GM19467 (cell line): ENCODE measurements around the gene FGFR3.
"Not testable (repeated sequence)": the region's sequence is repeated elsewhere in the genome, so short reads cannot be mapped to it uniquely, and the experiment has no call there.

Experiments used
- ATAC-seq: cut with Tn5 transposase; IDR thresholded peaks from one replicate; pipeline ENCODE4 v1.9.1; 2021; ENCODE audit warnings: mild to moderate bottlenecking, moderate library complexity; ENCODE audit not compliant: unreplicated experiment

Gene FGFR3

DNA sequence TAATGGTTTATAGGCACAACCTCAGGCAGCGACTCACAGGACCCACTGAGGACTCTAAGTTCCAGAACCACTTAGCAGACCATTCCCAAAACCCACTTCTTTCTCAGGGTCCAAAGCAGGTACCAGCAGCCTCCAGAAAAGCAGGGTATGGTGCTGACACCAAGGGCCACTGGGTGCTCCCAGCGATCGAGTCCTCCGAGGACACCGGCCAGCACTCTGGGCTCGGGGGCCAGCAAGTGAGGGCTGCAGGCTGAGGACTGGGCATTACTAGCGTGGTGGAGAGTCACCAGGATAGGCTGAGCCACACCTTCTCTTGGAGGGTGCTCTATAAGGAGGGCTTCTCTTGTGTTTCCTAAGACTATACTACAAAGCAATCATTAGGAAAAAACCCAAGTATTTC lies 43.6 kb downstream of the FGFR3 start:
- ATAC-seq, result no peak

GRCh38 chr4:1837069-1837468 lies 44.0 kb downstream of the FGFR3 start:
- no peak for ATAC-seq

GRCh38 chr4:1839282-1839681 lies 46.2 kb downstream of the FGFR3 start:
- ATAC-seq, result no peak

DNA sequence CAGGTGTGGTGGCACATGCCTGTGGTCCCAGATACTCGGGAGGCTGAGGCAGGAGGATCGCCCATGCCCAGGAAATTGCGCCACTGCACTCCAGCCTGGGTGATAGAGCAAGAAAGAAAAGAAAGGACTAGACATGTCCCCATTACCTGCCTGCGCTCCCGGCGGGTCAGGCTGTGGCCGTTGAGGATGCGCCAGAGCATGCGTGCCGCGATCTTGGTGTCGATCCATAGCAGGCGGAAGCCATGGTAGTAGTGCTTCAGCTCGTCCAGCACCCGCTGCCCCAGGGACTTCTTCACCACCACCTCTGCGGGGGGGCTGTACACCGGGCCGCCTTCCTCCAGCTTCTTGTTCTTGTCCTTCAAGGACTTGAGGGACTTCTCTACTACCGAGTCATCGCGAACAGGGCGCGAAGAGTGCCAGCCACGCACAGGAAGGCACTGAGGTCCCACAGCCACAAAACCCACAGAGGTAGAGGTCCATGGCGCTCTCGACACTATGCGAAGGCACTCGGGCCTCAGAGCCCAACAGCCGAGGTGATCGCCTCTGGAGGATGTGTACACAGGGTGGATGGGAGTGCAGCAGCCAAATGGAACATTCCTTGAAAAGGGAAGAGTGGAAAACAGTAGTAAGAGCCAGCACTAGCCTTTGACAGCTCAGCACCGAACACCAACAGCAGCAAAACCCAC lies 48.3 kb downstream of the FGFR3 start:
- no peak for ATAC-seq

DNA sequence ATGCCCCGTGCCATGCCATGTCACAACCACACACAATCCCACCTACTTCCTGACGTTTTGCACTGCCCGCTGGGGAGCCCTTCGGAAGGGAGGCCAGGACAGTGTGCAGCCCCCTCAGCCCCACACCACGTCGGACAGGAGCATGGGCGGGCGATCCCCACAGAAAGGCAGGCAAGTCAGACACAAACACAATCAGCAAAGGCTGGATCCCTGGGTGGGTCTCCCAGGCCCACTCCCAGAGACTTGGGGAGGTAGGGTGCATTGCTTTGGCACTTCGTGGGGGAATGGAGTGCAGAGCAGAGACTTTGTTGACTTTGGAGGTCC lies 48.8 kb downstream of the FGFR3 start:
- no peak for ATAC-seq

GRCh38 chr4:1842339-1842895 lies 49.3 kb downstream of the FGFR3 start:
- ATAC-seq, result no peak

DNA sequence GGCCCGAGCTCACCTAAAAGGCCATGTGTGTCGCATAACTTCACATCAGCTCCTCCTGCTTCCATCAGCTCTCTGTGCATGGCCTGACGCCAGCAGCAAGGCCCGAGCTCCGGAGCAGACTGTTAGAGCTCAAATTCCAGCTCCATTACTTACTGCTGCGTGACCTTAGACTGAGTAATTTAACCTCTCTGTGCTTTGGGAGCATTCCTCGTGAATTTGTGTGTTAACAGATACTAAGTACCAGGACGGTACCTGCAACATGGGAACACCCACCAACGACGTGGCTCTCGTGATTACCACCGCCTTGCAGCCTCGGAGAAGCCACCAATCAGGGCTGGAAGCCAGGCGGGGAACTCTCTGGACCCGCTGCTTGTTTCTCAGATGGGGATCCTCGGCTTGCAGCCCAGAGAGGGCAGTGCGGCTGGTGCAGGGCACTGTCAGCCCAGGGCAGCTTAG lies 49.9 kb downstream of the FGFR3 start:
- no peak for ATAC-seq

GRCh38 chr4:1843852-1844251 lies 50.8 kb downstream of the FGFR3 start:
- no peak for ATAC-seq

GRCh38 chr4:1844618-1845017 lies 51.5 kb downstream of the FGFR3 start:
- not testable (repeated sequence) for ATAC-seq

DNA sequence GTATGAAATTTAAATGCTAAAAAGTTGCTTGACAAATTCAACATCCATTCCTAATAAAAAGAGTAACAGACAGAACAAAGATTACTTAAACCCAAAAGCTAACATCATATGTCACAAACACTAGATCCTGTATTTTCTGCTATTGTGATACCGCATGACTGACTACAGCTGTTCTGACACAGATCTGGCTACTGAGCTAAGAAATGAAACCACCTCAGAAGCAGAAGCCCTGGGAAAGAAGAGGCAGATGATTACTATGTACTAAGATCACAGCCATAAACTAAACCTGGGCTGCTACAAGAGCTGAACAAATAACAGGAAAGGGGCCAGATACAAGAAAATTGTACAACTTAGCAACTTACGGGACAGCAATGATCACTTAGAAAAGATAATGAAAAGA lies 53.5 kb downstream of the FGFR3 start:
- ATAC-seq, result no peak

- ATAC-seq, result no peak
Measured at GRCh38 chr4:1850276-1850675, 57.2 kb downstream of the FGFR3 start.

DNA sequence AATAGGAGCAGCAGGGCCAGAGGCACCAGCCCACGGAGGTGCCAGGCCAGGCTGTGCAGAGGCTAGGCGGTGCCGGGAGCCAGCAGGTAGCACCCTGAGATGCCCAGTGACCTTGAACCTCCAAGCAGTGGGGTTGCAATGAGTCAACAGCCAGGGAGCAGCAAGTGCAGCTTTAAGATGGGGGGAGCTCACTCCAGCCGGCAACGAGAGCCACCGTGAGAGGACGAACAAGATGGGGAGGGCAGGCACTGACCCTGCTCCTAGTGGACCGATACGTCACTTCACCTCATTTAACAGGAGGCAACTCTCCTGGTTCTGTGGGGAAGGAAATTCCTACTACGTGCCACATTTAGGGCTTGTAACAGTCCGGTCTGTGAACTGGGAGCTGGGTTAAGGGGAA lies 58.1 kb downstream of the FGFR3 start:
- no peak for ATAC-seq

GRCh38 chr4:1851575-1852410 lies 58.7 kb downstream of the FGFR3 start:
- no peak for ATAC-seq

GRCh38 chr4:1852904-1853623 lies 60.0 kb downstream of the FGFR3 start:
- no peak for ATAC-seq

- no peak for ATAC-seq
Measured at GRCh38 chr4:1854752-1855151, 61.7 kb downstream of the FGFR3 start.

DNA sequence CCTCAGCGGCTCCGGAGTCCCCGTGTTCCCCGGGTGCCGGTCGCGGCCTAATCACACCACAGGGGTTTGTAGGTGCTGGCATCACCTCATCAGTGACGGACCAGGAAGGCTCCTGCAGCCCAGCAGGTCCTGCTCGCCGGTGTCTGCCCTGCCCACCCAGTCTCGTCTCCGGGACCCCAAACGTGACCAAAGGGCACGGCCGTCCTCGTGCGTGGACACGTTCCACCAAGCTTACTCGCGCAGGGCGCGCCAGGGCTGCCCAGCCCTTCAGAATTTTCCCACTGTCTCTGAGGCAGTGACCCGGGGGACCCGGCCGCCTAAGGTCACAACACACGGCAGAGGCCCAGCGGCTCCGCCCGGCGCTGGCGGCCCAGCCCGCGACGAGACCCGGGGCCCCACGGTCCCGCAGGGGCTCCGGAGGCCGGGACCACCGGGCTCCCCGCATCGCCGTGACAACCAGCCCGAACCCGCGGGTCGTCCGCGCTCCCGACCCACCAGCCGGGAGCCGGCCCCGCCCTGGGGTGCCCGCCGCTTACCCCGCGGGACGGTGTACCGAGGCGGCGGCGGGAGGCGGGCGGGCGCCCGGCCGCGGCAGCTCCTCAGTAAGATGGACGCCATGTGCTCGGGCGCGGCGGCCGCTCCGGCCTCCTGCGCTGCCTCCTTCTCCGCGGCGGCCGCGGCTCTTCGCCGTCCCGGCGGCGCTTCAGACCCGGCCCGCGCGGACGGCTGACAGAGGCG lies 62.4 kb downstream of the FGFR3 start:
- ATAC-seq, result peak; percentile 30

DNA sequence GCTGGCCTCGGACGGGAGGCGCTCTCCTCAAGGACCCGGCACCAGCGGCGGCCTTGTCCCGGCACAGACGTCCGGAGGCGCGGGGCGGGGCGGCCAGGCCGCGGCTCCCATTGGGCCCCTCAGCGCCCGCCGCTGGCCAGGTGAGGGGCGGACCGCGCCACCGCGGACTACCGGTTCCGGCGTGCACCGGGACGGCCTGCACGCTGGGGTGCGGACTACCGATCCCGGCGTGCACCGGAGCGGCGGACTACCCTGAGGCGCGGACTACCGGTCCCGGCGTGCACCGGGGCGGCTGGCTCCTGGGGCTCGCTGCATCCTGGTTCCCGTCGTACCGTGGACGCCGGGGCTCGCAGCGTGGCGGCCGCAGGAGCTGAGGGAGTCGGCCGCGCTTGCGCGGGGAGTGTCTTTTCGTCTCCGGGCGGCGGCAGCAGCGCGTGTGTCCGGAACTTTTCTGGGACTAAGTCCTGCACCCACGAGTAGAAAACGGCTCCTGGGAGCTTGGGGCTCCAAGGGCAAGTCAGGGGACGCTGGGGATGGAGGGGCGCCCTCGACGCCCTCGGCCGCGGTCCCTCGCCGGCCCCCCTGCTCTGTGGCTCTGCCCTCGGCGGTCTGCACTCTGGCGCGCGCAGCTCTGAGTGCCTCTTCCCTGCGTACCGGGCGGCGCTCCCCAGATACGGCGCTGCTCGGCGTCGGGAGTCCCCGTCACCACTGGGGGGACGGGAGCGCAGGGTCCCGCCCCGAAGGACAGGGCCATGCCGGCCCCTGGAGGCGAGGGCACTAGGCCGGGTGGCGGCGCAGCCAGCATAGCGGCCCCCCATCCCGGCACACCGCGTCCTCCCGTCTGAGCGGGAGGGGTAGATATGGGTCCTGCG lies 63.2 kb downstream of the FGFR3 start, which contains the start of gene LETM1:
LETM1 (minus strand) TSS at position 86 of the 872 bp plus-strand sequence. CDS start 206 bp downstream, outside the sequence.
- ATAC-seq, result peak; percentile 83

GRCh38 chr4:1856943-1857699 lies 64.0 kb downstream of the FGFR3 start:
- no peak for ATAC-seq

- ATAC-seq, result no peak
Measured at GRCh38 chr4:1857931-1858330, 64.8 kb downstream of the FGFR3 start.
